Common myeloid progenitor, CD34-positive (primary cell): ENCODE measurements around the gene AMPD1. TPM values are rescaled to one million over a fixed set of nuclear protein-coding genes. Genes with fewer than 3 reads are reported as not detected.

ENCODE experiments used
- CTCF ChIA-PET: fragments of 350-600 bp; sonication (Branson Sonifier 250); formaldehyde crosslinking; loops from one replicate; lab custom pipeline; 2021; ENCODE audit warnings: antibody characterized with exemption; lab: Charles Lee
- POLR2A ChIA-PET: fragments of 350-600 bp; sonication (Branson Sonifier 250); formaldehyde crosslinking; loops from one replicate; lab custom pipeline; 2021; ENCODE audit warnings: antibody characterized with exemption; lab: Charles Lee
- DNase-seq, 3 donors: peaks; one replicate each; pipeline versions ENCODE4 v3.0.0 to v3.0.0-alpha.2; 2013
- H3K27ac ChIP-seq, 2 experiments: 1 replicate in 1 of 2; 2 replicates in 1 of 2; pipeline ENCODE4 v1.7.0; 2013; ENCODE audit warnings: inconsistent platforms in 2 of 2, low read length in 2 of 2, mild to moderate bottlenecking in 2 of 2, low read depth in 1 of 2, moderate library complexity in 1 of 2; ENCODE audit not compliant: severe bottlenecking in 2 of 2, insufficient read depth in 1 of 2, poor library complexity in 1 of 2
- H3K27me3 ChIP-seq, 5 experiments: replicated peaks in 2 of 5; 1 replicate in 3 of 5; 2 replicates in 2 of 5; pipeline versions ENCODE4 v1.6.1 to v1.7.0; 2013; ENCODE audit warnings: low read length in 4 of 5, mild to moderate bottlenecking in 2 of 5, moderate library complexity in 2 of 5, inconsistent platforms in 1 of 5; ENCODE audit not compliant: insufficient read depth in 5 of 5, control insufficient read depth in 4 of 5
- H3K36me3 ChIP-seq, 4 experiments: 1 replicate in 2 of 4; 2 replicates in 2 of 4; pipeline versions ENCODE4 v1.6.1 to v1.7.0; 2013; ENCODE audit warnings: low read length in 3 of 4, control low read depth in 1 of 4, mild to moderate bottlenecking in 1 of 4; ENCODE audit not compliant: control insufficient read depth in 4 of 4, insufficient read depth in 4 of 4
- H3K4me1 ChIP-seq, 4 experiments: 1 replicate in 3 of 4; 2 replicates in 1 of 4; pipeline versions ENCODE4 v1.6.1 to v1.7.1; 2013; ENCODE audit warnings: low read length in 3 of 4, mild to moderate bottlenecking in 3 of 4, control low read depth in 1 of 4, inconsistent platforms in 1 of 4, moderate library complexity in 1 of 4; ENCODE audit not compliant: control insufficient read depth in 4 of 4, insufficient read depth in 4 of 4; ENCODE audit errors: control extremely low read depth in 1 of 4
- H3K4me3 ChIP-seq, 7 experiments: 1 replicate in 4 of 7; 2 replicates in 3 of 7; pipeline versions ENCODE4 v1.5.1 to v1.7.0; 2013; ENCODE audit warnings: mild to moderate bottlenecking in 7 of 7, low read length in 6 of 7, moderate library complexity in 6 of 7, inconsistent platforms in 2 of 7, low read depth in 2 of 7, control low read depth in 1 of 7; ENCODE audit not compliant: insufficient read depth in 4 of 7, control insufficient read depth in 1 of 7; ENCODE audit errors: extremely low read depth in 1 of 7
- H3K9me3 ChIP-seq, 5 experiments: 1 replicate in 4 of 5; 2 replicates in 1 of 5; pipeline versions ENCODE4 v1.6.1 to v1.7.1; 2013; ENCODE audit warnings: low read length in 4 of 5, mild to moderate bottlenecking in 2 of 5, inconsistent platforms in 1 of 5, low read depth in 1 of 5, moderate library complexity in 1 of 5; ENCODE audit not compliant: control insufficient read depth in 4 of 5, insufficient read depth in 2 of 5; ENCODE audit errors: control extremely low read depth in 1 of 5
- WGBS: methylation state at CpG from one replicate; pipeline ENCODE4 v1.1.5; 2013; ENCODE audit not compliant: insufficient coverage; 5-methylcytosine and 5-hydroxymethylcytosine counted together
- polyA plus RNA-seq: library from polyadenylated mRNA; unstranded; fragments of 120-200 nt; gene quantifications from one replicate; pipeline ENCODE4 v1.2.1, GENCODE V29; 2013

AMPD1 gene
- polyA plus RNA-seq: not detected

DNA sequence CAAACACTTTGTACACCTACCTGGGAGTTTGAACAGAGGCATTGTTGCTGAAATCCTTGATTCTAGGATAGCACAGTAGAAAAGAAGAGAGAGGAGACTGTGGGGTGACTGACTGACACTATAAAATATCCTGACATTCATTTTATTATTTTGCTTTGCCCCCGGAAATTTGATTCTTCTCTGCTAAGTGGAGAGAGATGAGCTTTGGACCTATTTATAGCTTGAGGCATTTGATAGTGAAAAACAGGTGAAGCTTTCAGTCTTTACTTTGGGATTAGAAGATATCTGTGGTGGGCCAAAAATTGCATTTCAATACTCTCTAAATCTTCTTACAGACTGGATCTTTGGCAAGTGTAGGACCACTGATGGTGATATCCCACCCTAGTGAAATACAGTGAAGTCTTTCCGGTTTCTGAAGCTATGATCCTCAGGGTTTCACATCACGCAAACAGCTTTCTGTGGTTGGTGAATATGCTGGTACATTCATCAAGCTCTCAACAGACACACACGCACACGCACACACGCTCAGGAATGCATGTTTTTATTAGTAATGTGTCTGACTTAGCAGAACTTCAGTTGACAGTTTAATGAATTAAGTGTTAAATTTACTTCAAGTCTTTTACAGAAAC is at the start of gene AMPD1:
TSS of gene AMPD1 (minus strand) at position 117 of the 629 bp plus-strand sequence. CDS start at position 42, 75 bp downstream.
- WGBS: 100% methylated on average over 1 of the region's 6 CpGs
- Histone ChIP-seq H3K4me3 (no peak within 1 kb of the TSS), H3K9me3 (no peaks in the 10 kb centered on the region), H3K27ac (no peak within 1 kb of the TSS), H3K36me3 (no peaks in the 10 kb centered on the region), H3K4me1 (peaks cover 0 to 2% (median 0%) of the 10 kb centered on the region in 4 experiments), H3K27me3 (no peaks in the 10 kb centered on the region)
- DNase-seq: peak in 1 of 3 donors; percentile 5
- CTCF ChIA-PET: interaction anchor here (1.2 to 1.4 kb wide), 3 partner anchors 8 to 26 kb away, joined by 3 to 4 read pairs (median 3); partner anchors contain the start of gene DENND2C
- POLR2A ChIA-PET: interaction anchor here (0.5 to 0.6 kb wide), 2 partner anchors 196 to 259 kb away, joined by 3 read pairs; no protein-coding TSS in a partner anchor

DNA sequence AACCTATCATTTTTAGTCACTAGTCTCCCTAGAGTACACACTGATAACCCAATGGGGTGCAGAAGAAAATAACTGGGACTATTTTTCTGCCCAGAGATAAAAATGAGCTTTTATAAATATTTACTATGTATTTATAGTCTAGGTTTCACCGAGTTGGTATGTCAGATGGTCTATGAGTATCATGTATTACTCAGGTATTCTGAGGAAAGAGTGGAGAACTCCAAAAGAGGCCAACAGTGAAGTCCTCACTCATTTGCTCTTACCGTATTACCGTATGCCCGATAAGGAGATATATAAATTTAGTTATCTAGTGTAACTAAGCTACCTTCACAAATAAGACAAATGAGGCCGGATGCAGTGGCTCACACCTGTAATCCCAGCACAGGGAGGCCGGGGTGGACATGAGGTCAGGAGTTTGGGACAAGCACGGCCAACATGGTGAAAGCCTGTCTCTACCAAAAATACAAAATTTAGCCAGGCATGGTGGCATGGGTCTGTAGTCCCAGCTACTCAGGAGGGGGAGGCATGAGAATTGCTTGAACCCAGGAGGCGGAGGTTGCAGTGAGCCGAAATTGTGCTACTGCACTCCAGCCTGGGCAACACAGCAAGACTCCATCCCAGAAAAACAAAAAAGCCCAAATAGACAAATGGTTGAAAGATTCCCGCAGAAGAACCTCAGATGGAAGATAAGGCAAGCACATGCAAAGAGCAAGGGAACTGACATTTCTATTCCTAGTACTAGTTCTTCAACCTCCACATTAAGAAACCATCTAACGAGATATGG is 46.8 kb upstream of the AMPD1 start:
- 100% methylated on average over 1 of the region's 11 CpGs for WGBS
- Histone ChIP-seq H3K9me3 (no peaks in the 10 kb centered on the region), H3K27ac (no peak overlapping the region), H3K4me3 (no peak overlapping the region), H3K36me3 (peaks cover 25 to 62% (median 42%) of the 10 kb centered on the region in 4 experiments), H3K27me3 (no peaks in the 10 kb centered on the region), H3K4me1 (no peaks in the 10 kb centered on the region)
- ChIA-PET POLR2A (interaction anchor here (0.7 kb wide), 1 partner anchor 10 kb away, joined by 5 read pairs; no protein-coding TSS in a partner anchor), CTCF (interaction anchor here (0.9 to 1.6 kb wide), 2 partner anchors 9 to 11 kb away, joined by 4 to 5 read pairs; no protein-coding TSS in a partner anchor)
- no peak for DNase-seq

DNA sequence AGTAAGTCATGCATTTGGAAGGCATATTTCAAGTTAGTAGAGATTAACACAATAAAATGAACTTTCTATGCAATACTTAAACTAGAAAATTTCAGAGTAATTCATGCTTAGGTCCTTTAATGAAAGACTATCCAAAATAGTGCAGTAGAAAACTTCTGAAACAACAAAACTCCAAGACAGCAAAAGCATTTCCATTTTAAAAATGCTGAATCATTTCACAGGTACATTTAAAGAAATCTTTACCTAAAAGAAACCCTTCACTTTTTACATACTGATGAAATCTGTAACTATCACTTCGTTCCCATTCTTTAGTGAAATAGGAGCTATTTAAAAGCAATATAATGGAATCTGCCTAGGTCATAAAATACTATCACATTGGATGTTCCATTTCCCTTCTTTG is 45.0 kb upstream of the AMPD1 start:
- no peak overlapping the region for H3K4me3 ChIP-seq
- H3K27ac ChIP-seq: no peak overlapping the region
- whole genome bisulfite sequencing: no CpG with 5 or more reads among the region's 1 CpG
- POLR2A ChIA-PET: no interaction called here
- no peak for DNase-seq
- CTCF ChIA-PET: interaction anchor here (1.2 to 2.2 kb wide), 2 partner anchors 8 to 38 kb away, joined by 3 to 10 read pairs; no protein-coding TSS in a partner anchor
- peaks cover 28 to 63% (median 48%) of the 10 kb centered on the region in 4 experiments for H3K36me3 ChIP-seq
- H3K9me3 ChIP-seq: no peaks in the 10 kb centered on the region
- H3K27me3 ChIP-seq: no peaks in the 10 kb centered on the region
- no peaks in the 10 kb centered on the region for H3K4me1 ChIP-seq

DNA sequence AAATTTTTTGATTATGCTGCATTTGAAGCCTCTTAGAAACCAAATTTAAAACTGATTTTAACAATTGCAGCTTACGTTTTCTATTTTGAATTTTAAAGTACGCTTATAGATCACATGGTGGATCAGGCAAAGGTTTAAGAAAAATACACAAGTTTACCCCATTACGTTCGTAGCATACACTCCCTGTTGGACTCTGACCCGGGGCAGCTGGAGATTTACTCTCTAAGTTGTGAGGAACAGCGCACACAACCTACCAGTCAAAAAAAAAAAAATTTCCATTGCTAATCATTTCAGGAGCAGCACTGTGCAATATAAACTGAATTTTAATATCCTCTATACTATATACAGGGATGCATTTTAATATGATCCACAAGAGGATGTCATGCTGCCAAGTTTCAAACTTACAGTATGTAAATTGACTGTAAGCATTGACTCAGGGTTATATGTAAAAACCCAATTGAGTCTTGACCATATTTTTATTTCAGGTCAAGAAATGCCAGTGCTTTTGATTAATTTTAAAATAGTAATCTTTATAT is 42.0 kb upstream of the AMPD1 start:
- POLR2A ChIA-PET: interaction anchor here (0.5 to 1.2 kb wide), 2 partner anchors 10 to 147 kb away, joined by 3 read pairs; no protein-coding TSS in a partner anchor
- WGBS: 100% methylated on average over 4 of the region's 6 CpGs
- no peak for DNase-seq

DNA sequence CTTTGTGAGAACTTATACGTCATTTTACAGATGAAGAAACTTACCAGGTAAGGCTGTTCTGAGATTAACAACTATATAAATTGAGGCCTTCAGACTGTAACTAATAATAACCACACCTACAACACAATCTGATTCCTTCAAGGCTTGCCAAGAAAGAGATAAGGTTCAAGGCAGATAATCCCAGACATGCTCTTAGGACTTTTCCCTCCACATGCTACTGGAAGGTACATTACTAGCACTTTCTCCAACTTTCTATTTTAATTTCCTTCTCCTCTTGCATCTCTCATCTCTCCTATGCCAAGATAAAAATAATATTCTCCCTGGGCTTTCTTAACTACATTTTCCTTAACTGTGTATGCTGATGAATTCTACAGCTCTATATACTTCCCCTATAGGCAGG is 40.1 kb upstream of the AMPD1 start:
- ChIA-PET POLR2A (no interaction called here), CTCF (no interaction called here)
- Histone ChIP-seq H3K4me1 (no peaks in the 10 kb centered on the region), H3K27ac (no peak overlapping the region), H3K27me3 (no peaks in the 10 kb centered on the region), H3K36me3 (peaks cover 43 to 87% (median 70%) of the 10 kb centered on the region in 4 experiments), H3K4me3 (no peak overlapping the region), H3K9me3 (no peaks in the 10 kb centered on the region)
- 100% methylated on average over 1 of the region's 1 CpG for whole genome bisulfite sequencing
- no peak for DNase-seq

More for the DNA sequence above, 42.0 kb upstream of the AMPD1 start:
- Histone ChIP-seq H3K4me3 (no peak overlapping the region), H3K27ac (no peak overlapping the region), H3K36me3 (peaks cover 38 to 75% (median 58%) of the 10 kb centered on the region in 4 experiments), H3K9me3 (no peaks in the 10 kb centered on the region), H3K4me1 (no peaks in the 10 kb centered on the region), H3K27me3 (no peaks in the 10 kb centered on the region)
- CTCF ChIA-PET: interaction anchor here (1.1 kb wide), 1 partner anchor 9 kb away, joined by 5 read pairs; no protein-coding TSS in a partner anchor

DNA sequence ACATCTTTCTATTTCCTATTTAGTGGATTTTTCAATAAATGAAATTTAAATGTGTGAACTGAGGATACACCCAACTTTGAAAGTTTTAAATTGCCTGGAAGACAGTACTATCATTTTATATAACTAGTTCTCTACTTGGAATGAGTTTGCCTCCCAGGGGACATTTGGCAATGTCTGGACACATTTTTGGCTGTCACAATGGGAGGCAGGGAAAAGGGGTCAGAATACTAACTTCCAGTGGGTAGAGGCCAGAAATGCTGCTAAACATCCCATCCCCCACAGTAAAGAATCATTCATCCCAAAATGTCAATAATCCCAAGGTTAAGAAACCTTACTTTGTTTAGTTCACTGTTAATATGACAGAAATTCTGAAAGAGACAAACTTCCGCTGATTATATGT is 34.4 kb upstream of the AMPD1 start:
- Histone ChIP-seq H3K9me3 (no peaks in the 10 kb centered on the region), H3K27me3 (no peaks in the 10 kb centered on the region), H3K4me3 (no peak overlapping the region), H3K36me3 (peaks cover 46 to 97% (median 70%) of the 10 kb centered on the region in 4 experiments), H3K4me1 (no peaks in the 10 kb centered on the region), H3K27ac (no peak overlapping the region)
- CTCF ChIA-PET: interaction anchor here (1.6 kb wide), 1 partner anchor 15 kb away, joined by 3 read pairs; no protein-coding TSS in a partner anchor
- no CpG with 5 or more reads among the region's 1 CpG for WGBS
- POLR2A ChIA-PET: no interaction called here
- no peak for DNase-seq
